SK-N-SH (cell line): ENCODE measurements around the gene AMPH.

Source experiments
- CTCF ChIP-seq: fragments of 200-600 bp; sonication (generic); IDR thresholded peaks from 2 replicates; pipeline ENCODE4 v1.6.1; 2017; ENCODE audit warnings: antibody characterized with exemption, mild to moderate bottlenecking, moderate library complexity
- EP300 ChIP-seq, 2 experiments: IDR thresholded peaks; 2 replicates each; pipeline versions ENCODE4 v1.4.0 to v1.6.1; 2012; ENCODE audit warnings: borderline replicate concordance in 1 of 2, low read depth in 1 of 2, low read length in 1 of 2
- FOSL2 ChIP-seq: IDR thresholded peaks from 2 replicates; pipeline ENCODE4 v1.4.0; 2012; ENCODE audit warnings: low read depth, mild to moderate bottlenecking, moderate library complexity, borderline replicate concordance
- FOXM1 ChIP-seq: IDR thresholded peaks from 2 replicates; pipeline ENCODE4 v1.4.0; 2012; ENCODE audit warnings: low read depth, mild to moderate bottlenecking
- GATA2 ChIP-seq: sonication (generic); formaldehyde crosslinking; IDR thresholded peaks from 2 replicates; pipeline ENCODE4 v1.5.0; 2020; ENCODE audit warnings: mild to moderate bottlenecking, missing genetic modification reagents
- MEF2A ChIP-seq: IDR thresholded peaks from 2 replicates; pipeline ENCODE4 v1.4.0; 2012; ENCODE audit warnings: low read depth, borderline replicate concordance
- MXI1 ChIP-seq: IDR thresholded peaks from 2 replicates; pipeline ENCODE4 v1.6.1; 2012; ENCODE audit warnings: mild to moderate bottlenecking, low read depth, low read length, improper control_type of control experiment
- POLR2AphosphoS5 ChIP-seq: IDR thresholded peaks from 2 replicates; pipeline ENCODE4 v1.6.1; 2012; ENCODE audit warnings: low read depth, low read length
- ZBTB33 ChIP-seq: IDR thresholded peaks from 2 replicates; pipeline ENCODE4 v1.4.0; 2012; ENCODE audit warnings: low read depth, borderline replicate concordance

GRCh38 chr7:38476764-38477163 is 154.4 kb downstream of the AMPH start:
- TF ChIP-seq MEF2A (no peak), MXI1 (no peak), GATA2 (CRISPR knock-in tag) (no peak), CTCF (no peak), FOXM1 (no peak), POLR2AphosphoS5 (no peak), FOSL2 (no peak), ZBTB33 (no peak), EP300 (IDR thresholded peaks at IDR 0.05; ENCODE audit: borderline replicate concordance in 1 of 2, low read depth in 1 of 2, low read length in 1 of 2) (no peak)
